Right ventricle myocardium inferior (tissue), 1 donor: ENCODE measurements around the gene GRID2. TPM values are rescaled to one million over a fixed set of nuclear protein-coding genes. Genes with fewer than 3 reads are reported as not detected.
"Not testable (repeated sequence)": the region's sequence is repeated elsewhere in the genome, so short reads cannot be mapped to it uniquely, and the experiment has no call there.

ENCODE experiments used
- ATAC-seq: fragments of 200-7000 bp; cut with Tn5 transposase; one replicate; pipeline ENCODE4 v1.9.1; 2020; ENCODE audit warnings: mild to moderate bottlenecking, moderate library complexity
- DNase-seq: peaks from one replicate; pipeline ENCODE4 v3.0.0; 2021; ENCODE audit errors: missing footprints
- intact Hi-C: fragments of 100-400 bp; cut with DNase I; formaldehyde crosslinking; loops from one replicate; pipeline ENCODE4 v1.11.0; 2022
- total RNA-seq: library from RNA; stranded (reverse); fragmentation: NEBNext Ultra II Directional; extraction: Animal tissue kit (Norgen Biotek cat#: 25700); gene quantifications from one replicate; pipeline ENCODE4 v1.2.1, GENCODE V29; 2021
- donor health status: DM: no; HTN: yes; CAD: no; lungs with severe emphysema.

Gene GRID2
- total RNA-seq, 1 donor from 2014 or later, result 0.05 TPM

DNA sequence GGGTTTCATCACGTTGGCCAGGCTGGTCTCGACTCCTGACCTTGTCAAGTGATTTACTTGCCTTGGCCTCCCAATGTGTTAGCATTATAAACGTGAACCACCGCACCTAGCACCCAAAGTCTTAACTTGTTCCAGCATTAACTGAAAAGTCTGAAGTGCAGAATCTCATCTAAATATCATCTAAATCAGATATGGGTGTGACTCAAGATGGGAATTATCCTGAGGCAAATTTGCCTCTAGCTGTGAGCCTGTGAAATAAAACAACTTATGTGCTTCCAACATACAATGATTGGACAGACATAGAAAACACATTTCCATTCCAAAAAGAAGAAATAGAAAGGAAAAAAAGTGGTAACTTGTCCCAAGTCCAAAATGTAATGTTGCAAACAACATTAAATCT is 883.7 kb downstream of the GRID2 start:
- intact Hi-C loops, result no loop called here
- DNase-seq, result no peak
- no peak for ATAC-seq

DNA sequence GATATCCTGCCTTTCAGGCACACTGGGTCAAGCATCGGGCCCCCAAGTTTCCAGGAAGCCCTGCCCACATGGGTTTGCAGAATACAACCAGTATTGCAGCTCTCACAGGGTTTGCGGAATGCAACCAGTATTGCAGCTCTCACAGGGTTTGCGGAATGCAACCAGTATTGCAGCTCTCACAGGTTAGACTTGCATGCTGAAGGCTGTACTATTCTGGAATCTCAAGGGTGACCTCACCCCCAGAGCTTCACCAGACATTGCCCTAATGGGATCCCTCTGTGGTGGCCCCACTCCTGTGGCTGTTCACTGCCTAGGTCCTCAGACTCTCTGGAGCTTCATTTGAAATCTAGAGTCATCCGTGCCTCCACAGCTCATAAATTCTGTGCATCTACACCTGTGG is 884.1 kb downstream of the GRID2 start:
- intact Hi-C loops, result no loop called here
- ATAC-seq (no peak), DNase-seq (no peak)

DNA sequence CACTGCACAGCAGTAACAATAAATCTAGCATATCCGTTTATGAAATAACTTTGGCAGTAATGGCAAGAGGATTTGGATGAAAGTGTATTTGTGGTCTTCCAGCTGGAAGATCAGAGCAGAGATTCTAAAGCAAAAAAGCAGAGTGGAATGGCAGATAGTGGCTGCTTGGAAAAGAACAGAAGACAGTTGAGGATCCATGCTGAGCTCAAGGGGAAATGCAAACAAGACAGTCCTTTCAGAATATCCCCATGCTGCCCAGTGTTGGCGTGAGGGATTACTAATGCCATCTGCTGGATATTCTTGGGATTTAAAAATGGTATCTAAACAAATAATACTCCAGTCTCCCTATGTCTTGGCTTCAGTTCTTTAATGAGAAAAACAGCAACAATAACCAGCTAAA is 895.7 kb downstream of the GRID2 start:
- intact Hi-C loops, result no loop called here
- ATAC-seq (no peak), DNase-seq (no peak)

DNA sequence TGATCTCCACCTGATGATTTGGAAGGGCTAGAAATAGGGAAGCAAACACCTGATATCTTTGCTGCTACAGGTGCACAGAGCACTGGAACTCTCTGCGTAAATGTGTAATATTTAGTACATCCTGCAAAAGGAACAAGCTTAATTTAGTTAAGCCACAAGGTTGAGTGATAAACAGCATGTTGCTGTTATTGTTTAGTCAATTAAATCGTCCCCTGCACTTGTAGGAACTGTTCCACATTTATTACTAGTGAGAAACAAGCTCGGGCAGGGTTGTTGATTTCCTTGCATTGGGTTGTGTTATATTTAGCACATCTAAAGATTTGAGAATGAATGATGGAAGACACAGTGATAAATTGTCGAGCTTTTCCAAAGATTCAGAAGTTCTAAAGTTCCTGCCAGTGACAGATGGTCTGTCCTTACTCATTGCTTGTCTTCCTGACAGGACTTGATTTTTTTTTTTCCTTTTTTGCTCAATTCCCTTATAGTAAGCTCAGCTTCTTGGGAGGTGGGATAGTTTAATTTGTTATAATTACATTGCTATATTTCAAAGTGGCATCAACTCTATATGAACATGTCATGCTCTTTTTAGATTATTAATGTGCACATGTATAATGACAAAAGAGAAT is 897.8 kb downstream of the GRID2 start:
- DNase-seq, result no peak
- intact Hi-C loops, result no loop called here

DNA sequence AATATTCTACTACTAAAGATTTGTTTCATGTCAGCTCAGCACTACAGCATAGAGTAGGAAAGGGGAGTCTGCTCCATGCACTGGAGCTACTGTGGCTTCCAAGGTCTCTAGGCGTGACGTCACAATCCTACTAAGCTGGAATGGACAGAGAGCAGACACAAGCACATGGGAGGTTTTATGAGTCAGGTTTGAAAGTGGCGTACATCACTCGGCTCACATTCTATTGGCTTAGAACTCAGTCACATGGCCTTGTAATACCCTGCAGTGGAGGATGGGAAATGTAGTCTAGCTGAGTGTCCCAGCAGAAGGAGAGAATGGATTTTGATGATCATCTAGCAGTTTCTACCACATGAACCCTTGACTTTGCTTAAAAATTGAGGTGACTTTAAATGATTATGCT is 899.9 kb downstream of the GRID2 start:
- ATAC-seq, result no peak
- DNase-seq, result no peak
- intact Hi-C loops, result no loop called here

More for the DNA sequence above, 897.8 kb downstream of the GRID2 start:
- ATAC-seq, result no peak

DNA sequence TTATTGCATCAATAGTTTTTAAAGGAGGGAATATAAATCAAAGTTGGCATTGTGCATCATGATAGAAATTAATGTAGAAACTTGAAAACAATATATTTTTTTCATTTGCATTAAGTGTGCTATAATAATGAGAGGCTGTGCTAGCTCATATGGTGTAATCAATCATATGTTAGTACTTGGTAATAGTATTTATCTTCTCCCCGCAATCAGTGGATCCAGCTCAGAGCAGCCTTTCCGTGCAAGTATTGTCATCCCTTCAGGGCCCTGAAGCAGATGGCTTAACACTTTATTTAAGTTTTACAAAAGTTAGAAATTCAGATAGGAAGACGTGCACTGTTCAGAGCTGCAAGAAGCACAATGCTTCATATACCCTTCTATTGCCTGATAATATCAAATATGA is 908.5 kb downstream of the GRID2 start:
- ATAC-seq (no peak), DNase-seq (no peak)
- intact Hi-C loops, result no loop called here

DNA sequence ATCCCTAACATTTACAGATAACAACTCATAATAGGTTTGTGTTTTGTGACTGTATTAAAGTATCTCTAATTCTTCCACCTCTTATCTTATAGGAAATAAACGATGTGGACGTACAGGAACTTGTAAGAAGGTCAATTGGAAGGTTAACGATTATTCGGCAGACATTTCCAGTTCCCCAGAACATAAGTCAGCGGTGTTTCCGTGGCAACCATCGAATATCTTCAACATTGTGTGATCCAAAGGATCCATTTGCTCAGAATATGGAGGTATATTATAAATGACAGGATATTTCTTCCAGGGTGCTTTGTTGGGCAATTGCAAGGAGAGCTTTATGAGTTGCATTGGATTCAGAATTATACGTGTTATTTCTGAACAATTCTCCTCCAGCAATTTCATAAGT is 912.9 kb downstream of the GRID2 start:
- DNase-seq (no peak), ATAC-seq (no peak)
- intact Hi-C loops, result no loop called here

DNA sequence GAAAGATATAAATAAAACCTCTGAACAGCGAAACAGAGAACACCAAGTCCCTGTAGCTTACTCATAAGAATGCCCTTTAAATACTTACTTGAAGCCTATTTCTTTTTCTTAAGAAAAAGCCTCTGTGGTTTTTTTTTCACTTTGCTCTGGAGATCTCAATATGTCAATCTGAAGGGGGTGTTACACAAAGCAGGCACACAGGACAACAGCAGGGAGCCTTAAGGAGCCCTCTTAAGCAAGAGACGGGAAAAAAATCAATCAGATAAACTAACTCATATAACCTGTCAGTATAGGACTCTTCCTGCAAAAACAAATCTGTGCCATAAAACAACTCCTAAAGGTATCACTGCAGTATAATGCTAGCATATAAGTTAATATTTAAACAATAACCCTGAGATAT is 913.7 kb downstream of the GRID2 start:
- DNase-seq (no peak), ATAC-seq (no peak)
- intact Hi-C loops, result no loop called here

DNA sequence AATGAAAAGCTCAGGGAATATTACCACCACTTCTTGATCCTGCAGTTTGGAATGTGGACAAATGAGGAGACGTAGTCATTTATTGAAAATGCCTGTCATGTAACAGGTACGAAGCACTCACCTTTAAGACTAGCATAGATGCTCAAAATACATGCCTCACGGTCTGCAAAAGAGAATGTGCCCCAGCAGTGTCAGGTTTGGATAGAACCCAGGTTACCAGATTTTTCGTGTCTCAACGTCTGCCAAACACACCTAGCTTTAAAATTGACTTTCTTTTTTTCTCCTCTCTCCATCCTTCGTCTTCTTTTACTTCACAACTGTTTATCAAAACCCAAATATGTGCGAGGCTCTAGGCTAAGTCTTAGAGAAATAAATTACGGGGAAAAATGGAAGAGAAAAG is 918.0 kb downstream of the GRID2 start:
- intact Hi-C loops, result no loop called here
- ATAC-seq, result no peak

DNA sequence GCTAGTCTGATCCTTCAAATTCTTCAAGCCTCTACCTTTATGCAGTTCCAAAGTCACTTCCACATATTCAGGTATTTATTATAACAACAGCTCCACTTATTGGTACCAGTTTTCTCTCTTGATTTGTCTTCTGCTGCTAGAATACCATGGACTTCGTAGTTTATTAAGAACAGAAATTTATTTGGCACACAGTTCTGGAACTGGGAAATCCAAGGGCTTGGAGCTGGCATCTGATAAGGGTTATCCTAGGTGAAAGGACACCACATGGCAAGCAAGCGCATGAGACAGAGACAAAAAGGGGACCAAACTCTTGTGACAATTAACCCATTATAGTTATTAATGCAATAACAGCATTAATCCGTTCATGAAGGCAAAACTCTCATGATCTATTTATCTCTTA is 924.3 kb downstream of the GRID2 start:
- ATAC-seq (no peak), DNase-seq (no peak)
- intact Hi-C loops, result no loop called here

More for the DNA sequence above, 918.0 kb downstream of the GRID2 start:
- DNase-seq, result no peak

DNA sequence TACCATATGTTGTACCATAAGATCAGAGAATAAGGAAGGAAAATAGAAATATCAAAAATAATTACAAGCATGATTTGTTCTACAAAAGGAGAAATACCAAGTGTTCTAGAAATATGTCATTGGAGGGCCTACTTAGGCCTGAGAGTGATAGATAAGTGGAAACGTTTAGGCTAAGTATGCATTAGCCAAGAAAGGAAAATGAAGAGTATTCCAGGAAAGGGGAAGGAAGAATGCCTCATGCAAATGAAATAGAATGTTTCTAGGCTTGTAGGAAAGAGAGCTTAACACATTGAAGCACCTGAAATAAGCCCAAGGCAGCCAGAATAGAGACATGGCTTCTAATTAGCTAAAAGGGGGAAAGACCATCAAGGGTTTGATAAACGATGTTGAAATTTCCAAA is 929.1 kb downstream of the GRID2 start:
- DNase-seq, result no peak
- intact Hi-C loops, result no loop called here
- no peak for ATAC-seq

DNA sequence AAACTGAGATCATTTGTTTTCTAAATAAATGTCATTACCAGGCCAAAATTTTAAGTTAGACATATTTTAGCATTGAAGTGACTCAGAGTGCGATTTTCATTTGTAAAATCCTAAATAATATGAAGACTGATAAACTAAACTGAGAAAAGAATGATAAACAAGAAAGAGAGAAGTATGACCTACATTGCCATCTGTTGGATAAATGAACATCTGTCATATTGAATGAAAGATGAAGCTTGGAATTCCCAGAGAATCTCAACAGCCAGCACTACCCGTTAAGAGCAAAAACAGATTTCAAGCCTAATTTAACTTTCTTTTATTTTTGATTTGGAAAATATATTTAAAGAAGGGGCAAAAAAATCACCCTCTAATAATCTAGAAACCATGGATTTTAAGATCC is 933.8 kb downstream of the GRID2 start:
- ATAC-seq, result no peak
- intact Hi-C loops, result no loop called here

DNA sequence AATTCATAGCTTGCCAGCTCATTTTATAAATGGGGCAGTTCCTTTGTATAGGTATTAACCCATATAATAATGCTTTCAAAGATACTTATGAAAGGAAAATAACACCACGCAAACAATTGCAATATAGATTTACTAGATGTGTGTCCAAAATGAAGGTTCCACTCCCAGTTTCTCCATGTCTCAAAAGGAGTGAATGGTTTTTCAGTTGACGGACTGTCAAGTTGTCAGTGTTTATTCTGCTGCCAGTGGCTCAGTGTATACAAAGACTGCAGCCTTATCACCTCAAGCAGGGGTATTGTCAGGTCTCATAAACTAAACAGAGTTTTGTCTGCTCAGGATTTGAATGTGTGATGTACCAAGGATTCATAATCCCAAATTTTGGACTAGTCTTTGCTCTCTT is 939.5 kb downstream of the GRID2 start:
- ATAC-seq (no peak), DNase-seq (no peak)

More for the DNA sequence above, 933.8 kb downstream of the GRID2 start:
- DNase-seq, result no peak

DNA sequence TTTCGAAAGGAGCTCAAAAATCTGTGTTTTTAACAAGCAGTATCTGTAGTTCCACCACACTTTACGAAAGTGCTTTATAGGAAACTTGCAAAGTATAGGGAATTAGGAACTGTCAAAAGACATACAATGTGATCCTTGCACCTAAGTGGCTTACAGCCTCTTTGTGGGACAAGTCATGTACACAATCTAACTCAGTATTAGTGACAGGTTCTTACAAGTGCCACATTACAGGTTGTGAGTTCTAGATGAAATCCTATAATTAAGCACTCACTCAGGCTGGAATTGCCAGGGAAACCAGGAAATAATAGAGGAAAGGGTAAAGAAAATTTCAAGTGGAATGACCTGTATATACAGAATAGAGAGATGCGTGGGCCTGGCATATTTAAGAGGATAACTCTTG is 957.4 kb downstream of the GRID2 start:
- DNase-seq (no peak), ATAC-seq (no peak)
- intact Hi-C loops, result no loop called here

More for the DNA sequence above, 939.5 kb downstream of the GRID2 start:
- intact Hi-C loops, result no loop called here

DNA sequence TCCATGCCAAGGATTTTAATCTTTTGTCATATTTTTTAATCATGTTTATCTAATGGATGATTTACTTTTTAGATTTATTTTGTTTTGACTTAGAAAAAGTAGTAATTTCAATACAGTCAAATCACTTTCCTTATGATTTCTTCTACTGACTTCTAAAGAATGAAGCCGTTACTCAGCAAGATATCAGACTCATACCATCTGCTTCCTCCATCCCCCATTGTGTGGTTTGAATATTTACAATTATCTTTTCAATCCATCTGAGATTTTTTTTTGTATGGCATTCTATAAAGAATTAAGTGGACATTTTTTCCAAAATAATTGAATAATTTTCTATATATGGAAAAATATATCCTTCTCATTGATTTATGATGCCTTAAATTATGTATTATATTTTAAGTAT is 959.4 kb downstream of the GRID2 start:
- no peak for ATAC-seq
- DNase-seq, result no peak
- intact Hi-C loops, result no loop called here

DNA sequence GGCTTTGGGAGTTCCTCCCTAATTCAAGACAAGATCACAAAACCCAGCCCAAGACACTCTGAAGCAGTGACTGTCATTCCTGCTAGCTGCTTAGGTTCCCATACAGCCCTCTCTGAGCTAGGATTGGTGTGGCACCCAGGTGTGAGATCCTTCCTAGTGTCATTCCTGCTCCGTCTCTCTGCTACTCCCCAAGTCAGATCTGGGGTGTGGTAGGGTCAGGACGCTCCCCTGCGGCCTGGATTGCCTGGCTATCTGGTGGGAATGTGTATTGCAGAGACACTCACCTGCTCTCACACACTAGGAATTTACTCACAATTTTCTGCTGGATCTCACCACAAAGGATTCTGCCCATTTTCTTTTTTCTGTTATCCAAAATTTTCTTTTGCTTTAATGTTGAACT is 964.0 kb downstream of the GRID2 start:
- DNase-seq, result peak; percentile 22
- intact Hi-C loops, result no loop called here
- no peak for ATAC-seq

DNA sequence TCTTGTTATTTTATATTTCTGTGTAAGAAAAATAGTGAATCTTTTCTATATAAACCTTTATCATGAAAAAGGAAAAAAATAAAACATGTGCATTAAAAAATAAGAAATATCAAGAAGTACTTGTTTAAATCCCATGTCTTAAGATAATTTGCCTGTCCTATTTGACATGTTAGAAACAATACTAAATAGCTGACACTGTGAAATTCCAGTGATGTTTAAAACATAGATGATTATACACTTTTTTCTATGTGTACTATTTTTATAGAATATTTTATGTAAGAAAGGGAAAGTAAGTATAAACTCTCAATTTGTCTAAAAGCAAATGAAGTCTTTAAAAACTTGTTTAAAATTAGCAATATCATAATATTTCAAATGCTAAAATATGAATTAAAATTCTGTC is 981.6 kb downstream of the GRID2 start:
- intact Hi-C loops, result no loop called here
- DNase-seq (no peak), ATAC-seq (no peak)

DNA sequence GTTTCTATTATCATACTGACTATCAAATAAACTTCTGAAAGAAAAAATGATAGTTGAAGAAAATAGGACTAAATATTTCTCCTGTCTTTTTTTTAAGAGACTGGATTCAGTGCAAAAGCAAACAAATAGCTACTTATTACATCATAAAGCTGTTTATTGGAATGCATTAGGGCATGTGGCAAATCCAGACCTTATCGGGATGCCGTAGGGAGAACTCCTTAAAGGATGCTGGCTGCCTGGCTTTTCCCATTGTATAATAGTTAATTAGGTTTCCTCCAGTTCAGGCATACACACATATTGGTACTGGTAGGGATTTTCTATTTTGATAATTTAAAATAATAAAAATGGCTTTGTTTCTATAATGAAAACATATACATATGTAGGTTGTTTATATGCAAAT is 985.5 kb downstream of the GRID2 start:
- intact Hi-C loops, result no loop called here
- no peak for ATAC-seq
- DNase-seq, result no peak

DNA sequence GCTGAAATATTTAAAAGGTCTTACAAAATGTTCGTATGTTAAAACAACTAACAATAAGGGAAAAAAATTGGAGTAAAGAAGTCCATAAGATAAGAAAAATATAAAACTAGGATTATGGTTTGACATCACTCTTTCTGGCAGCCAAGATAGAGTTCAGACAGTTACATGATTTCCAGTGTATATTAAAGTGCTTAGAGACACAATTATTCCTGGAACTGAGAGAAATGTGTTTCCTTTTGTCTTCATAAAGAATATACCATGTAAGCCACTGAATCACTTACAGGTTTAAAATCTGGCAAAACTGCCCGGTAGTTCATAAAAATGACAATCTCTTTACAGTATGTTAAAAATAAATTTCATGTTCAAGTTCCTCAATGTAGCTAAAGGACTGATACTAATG is 986.1 kb downstream of the GRID2 start:
- DNase-seq, result no peak
- no peak for ATAC-seq
- intact Hi-C loops, result no loop called here

DNA sequence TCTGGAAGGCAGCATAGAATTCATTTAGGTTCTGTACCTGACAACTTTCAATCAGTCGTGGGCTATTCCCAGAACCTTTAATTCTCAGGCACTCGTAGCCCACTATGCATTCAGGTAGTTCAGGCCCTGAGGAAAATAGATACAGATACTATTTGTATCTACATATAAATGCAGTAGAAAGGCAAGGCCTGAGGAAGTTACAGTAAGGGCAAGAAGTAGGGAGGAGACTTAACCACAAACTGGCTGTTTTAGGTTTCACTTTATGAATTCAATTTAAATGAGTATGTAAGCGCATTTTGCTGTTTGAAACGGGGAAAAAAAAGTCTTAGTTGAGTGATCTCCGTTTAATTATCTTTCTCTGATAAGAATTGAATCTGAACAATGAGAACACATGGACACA is 995.4 kb downstream of the GRID2 start:
- DNase-seq (no peak), ATAC-seq (no peak)
- intact Hi-C loops, result no loop called here

DNA sequence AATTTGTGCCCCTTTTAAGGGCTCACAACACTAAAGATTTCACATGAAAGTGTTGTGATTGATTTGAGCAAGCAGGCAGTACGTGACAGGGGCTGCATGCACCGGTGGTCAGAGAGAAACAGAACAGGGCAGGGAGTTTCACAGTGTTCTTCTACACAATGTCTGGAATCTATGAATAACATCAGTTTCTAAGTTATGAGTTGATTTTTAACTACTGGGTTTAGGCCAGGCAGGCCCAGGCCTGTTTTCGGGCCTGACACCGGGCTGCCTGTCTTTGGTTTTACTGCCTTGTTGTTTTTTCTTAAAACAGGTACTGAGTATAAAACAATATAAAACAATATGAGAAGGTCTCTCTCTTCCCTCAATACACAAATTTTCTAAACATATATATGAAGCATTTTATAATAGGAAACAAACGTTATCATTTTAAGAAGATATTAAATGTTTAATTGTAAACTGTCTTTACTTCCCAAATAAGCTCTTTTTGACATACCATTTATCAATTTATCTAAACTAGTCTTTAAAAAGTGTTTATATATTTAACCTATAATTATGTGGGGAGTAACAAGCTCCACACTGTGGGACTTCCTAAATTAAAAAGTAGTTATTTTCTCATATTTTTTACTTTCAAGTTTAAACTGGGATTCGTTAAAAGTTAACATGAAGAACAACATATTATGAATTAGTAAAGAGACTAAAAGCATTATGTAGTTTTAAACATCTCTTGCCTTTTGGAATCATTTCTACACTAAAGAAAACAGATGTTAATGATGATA is 997.2 kb downstream of the GRID2 start:
- intact Hi-C loops, ATAC-seq: not testable (repeated sequence)

More for the DNA sequence above, 997.2 kb downstream of the GRID2 start:
- DNase-seq, result not testable (repeated sequence)
